COLO668 (cell line): Measurements from ENCODE around the gene C19orf44.
"Not testable (repeated sequence)": the region's sequence is repeated elsewhere in the genome, so short reads cannot be mapped to it uniquely, and the experiment has no call there.

Source experiments
- DNase-seq: peaks from one replicate; lab custom pipeline; 2025; ENCODE audit not compliant: unreplicated experiment; lab: John Stamatoyannopoulos, UW

Gene C19orf44

DNA sequence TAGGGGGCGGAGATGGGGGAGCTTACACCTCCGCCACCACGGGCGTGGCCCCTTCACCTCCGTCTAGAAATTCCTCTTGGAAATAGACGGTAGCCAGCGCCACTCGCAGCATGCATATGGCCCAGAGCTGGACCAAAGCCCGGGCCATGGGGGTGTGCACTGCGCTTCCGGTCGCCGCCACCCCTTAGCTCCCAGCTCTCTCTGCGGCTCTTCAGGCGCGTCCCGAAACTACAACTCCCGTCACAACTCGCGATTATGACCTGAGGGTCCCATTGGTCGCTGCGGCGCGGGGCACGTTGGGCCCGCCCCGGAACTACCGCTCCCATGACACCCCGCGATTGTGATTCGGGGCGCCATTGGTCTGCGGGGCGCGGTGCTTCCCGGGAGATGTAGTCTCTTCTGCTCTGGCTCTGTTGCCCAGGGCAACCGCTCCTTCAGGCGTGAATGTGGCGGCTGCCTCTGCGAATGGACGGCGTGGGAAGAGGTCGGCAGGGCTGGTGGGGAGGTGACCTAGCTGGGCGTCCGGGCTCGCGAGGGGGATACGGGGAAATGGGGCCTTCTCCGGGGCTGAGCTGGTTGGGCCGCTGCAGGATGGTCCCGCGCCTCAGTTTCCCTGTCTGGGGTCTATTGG, at the start of gene C19orf44, which contains the start of gene CALR3:
Gene C19orf44 (plus strand): TSS at position 413 of the 631 bp plus-strand sequence. CDS start 4,399 bp downstream, outside the sequence.
Gene CALR3 (minus strand): TSS at position 186 of the 631 bp plus-strand sequence. CDS start 38 bp downstream, at position 148.
- DNase-seq: peak; percentile 99

- no peak for DNase-seq
Observed at GRCh38 chr19:16446724-16447368, 49.3 kb upstream of the C19orf44 start.

DNA sequence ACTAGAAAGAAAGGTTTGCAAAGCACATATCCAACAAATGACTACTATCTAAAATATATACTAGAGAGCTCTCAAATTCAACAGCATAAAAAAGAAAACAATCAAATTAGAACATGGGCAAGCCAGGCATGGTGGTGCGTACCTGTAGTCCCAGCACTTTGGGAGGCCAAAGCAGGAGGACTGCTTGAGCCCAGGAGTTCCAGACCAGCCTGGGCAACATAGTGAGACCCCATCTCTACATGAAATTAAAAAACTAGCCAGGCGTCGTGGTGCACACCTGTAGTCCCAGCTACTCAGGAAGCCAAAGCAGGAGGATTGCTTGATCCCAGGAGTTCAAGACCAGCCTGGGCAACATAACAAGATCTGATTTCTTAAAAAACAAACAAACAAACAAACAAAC, 47.3 kb upstream of the C19orf44 start:
- not testable (repeated sequence) for DNase-seq

DNA sequence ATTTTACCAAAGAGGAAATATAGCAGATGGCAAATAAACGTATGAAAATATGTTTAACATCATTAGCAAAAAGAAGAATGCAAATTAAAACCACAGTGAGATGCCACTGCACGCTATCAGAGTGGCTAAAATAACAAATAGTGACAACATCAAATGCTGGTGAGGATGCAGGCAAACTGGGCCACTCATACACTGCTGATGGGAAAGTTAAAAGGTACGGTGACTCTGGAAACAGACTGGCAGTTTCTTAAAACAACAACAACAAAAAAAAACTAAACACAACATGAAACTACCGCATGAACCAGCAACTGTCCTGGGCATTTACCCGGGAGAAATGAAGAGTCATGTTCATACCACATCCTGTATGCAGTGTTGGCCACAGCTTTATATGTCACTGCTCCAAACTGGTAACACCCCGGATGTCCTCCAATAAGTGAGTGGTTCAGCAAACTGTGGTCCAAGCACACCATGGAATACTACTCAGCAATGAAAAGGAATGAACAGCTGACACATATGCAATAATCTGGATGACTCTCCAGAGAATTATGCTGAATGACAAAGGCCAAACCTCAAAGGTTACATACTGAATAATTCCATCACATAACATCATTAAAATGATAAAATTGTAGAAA, 46.7 kb upstream of the C19orf44 start:
- no peak for DNase-seq

DNA sequence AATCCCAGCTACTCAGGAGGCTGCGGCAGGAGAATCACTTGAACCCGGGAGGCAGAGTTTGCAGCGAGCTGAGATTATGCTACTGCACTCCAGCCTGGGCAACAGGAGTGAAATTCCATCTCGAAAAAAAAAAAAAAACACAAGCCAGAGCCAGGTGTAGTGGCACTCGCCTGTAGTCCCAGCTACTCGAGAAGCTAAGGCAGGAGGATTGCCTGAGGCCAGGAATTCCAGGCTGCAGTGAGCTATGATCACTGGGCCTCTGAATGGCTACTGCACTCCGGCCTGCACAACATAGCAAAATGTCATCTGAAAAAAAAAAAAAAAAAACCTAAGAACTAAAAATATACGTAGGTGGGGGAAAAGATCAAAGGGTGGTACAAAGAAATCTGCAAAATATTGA, 43.9 kb upstream of the C19orf44 start:
- no peak for DNase-seq

DNA sequence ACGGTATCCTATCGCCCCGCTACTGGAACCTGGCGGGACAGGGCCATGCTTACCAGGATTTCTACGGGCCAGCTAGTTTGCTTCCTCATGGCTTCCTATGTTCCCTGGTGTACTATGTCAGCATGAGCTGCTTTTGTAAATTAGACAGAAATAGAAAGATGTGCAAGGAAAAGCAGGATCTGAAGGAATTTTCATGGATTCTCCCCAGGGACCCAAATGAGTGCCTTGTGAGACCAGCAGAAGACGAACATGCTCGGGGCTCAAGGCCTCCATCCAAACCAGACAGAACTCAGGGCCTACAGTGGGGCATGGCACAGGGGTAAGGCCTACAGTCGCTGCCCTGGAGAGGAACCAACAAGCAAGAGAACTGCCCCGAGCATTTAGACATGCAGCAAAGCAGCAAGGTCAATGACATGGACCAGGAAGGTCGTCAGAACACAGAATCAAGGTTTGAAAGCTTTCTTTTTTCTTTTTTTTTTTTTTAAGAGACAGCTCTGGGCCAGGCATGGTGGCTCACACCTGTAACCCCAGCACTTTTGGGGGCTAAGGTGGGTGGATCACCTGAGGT, 41.8 kb upstream of the C19orf44 start:
- no peak for DNase-seq

DNA sequence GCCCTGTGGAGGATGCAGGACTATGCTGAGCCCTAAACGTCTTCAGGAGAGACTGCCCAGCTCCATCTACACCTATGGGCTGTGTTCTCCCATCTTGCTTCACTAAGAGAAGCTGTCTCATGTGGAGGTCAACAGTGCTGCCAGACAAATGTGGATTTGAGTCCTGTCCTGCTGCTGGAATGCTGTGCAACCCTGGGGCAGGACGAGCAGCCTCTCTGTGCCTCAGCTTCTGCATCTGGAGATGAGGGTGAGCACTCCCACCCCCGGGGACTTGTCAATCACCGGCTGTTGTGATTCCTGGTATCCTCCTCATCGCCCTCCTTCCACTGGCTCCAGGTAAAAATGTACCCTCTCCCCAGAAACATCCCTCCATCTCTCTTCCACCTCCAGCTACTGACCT, 40.7 kb upstream of the C19orf44 start:
- no peak for DNase-seq

DNA sequence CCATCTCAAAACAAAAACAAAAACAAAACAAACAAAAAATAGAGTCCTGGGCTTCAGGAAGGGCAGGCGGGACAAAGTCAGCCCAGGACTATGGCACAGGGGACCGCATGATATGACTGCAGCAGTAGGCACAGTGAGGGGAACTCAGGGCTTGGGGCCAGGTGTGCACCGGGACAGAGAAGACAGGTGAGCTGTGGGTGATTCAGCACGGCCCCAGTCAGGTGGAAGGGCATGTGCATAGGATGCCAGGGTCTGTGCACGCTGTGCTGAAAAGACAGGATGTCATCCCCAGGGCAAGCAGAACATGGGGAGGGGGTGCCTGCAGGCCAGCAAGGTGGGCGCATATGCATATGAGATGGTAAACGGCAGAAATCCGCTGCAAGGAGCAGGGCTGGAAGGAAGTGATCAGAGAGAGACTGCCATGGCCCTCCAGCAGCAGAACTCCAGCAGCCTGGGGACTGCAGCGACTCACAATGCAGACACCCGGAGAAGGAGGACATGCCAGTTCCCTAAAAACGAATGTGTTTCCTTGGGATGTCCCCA, 39.5 kb upstream of the C19orf44 start:
- peak; percentile 60 for DNase-seq

DNA sequence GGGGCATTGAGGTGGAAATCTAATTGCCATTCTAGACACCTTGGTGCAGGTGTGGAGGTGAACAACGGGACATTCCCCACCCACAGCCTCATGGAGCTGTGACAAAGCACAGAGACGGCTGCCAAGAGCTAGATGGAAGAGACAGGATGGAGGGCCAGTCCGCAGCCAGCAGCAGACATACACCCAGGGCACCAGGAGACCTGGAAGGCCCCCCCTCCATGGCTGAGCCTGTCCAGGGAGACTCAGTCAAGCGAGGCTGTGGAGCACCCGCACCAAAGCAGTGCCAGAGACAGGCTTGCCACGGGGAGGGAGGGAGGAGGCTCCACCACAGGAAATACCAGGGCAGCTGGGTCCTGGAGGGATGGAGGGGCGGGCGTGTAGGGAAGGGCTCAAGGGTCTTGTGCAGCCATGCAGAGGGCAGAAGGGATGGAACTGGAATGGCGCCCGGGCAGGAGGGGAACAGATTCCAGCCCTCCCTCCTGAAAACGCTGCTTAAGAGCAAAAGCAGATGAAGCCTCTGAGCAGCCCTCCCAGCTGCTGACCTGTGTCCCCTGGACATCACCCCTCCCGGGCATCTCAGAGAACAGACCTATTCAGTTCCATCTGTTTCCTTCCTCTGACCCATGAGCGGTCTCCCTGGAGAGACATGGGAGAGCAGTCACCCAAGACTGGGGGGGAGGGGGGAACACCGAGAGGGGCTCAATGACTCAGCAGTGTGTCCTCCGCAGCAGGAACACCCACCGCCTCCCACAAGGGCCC, 38.8 kb upstream of the C19orf44 start:
- DNase-seq: peak; percentile 60

- no peak for DNase-seq
Observed at GRCh38 chr19:16457954-16458331, 38.3 kb upstream of the C19orf44 start.

- DNase-seq: no peak
Observed at GRCh38 chr19:16458391-16459341, 37.5 kb upstream of the C19orf44 start.

- no peak for DNase-seq
Observed at GRCh38 chr19:16459680-16460079, 36.5 kb upstream of the C19orf44 start.

- no peak for DNase-seq
Observed at GRCh38 chr19:16460454-16460853, 35.7 kb upstream of the C19orf44 start.

- no peak for DNase-seq
Observed at GRCh38 chr19:16461630-16462051, 34.6 kb upstream of the C19orf44 start.

- peak; percentile 71 for DNase-seq
Observed at GRCh38 chr19:16462757-16463250, 33.4 kb upstream of the C19orf44 start.

GRCh38 chr19:16463341-16463990, 32.7 kb upstream of the C19orf44 start:
- peak; percentile 36 for DNase-seq

DNA sequence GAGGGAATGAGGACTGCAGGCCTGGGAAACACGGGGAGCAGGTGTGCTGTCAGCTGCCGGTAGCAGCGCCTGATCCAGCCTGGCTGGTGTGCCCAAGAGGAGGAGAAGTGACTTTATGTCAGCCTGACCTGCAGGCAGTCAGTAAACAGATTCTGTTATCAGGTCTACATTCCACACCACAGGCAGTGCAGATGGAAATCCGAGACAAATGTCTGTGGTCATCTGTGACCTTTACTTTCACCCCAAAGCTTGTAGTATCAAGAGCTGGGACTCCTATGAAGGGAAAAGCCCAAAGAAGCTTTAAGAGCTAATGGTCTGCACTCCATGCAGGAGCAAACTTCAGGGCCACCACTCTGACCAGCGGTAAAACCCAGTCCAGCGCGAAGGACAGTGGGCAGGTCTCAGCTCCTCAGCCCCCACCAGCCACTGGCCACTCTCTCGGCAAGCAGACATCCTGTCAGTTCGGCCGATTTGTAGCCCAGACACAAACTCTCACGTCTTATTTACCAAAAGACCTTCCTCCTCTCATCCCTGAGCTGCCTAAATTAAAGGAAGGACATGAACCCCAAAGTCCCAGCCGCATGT, 32.1 kb upstream of the C19orf44 start:
- DNase-seq: peak; percentile 62

DNA sequence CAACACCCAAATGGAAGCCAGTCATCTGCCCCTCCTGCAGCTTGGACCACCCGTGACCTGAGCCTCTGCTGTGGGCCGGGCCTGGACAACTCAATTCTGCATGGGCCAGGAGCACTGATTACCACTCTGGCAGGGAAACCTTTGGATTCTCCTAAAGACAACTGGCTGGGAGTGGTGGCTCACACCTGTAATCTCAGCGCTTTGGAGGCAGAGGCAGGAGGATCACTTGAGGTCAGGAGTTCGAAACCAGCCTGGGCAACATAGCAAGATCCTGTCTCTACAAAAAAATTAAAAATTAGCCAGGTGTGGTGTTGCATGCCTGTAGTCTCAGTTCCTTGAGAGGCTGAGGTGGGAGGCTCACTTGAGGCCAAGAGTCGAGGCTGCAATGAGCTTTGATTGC, 31.0 kb upstream of the C19orf44 start:
- DNase-seq: no peak
